Calu3 (cell line): ENCODE measurements around the gene PTGIR. TPM values are rescaled to one million over a fixed set of nuclear protein-coding genes. Genes with fewer than 3 reads are reported as not detected.

Experiments
- BruUV-seq: library from RNA; stranded (reverse); fragments of 400-500 nt; replicated peaks from 2 replicates; lab custom pipeline; 2021; lab: Mats Ljungman, UMichigan
- CTCF ChIA-PET: fragments of 300-600 bp; sonication (Branson Sonifier 250); formaldehyde crosslinking; loops from one replicate; lab custom pipeline; 2022; ENCODE audit warnings: antibody characterized with exemption; lab: Charles Lee
- DNase-seq: peaks from one replicate; pipeline ENCODE4 v3.0.0; 2022
- H3K27ac Mint-ChIP-seq: one replicate; pipeline ENCODE4 v1.8.0; 2022; ENCODE audit warnings: mixed read lengths; ENCODE audit not compliant: unreplicated experiment
- H3K27me3 Mint-ChIP-seq: one replicate; pipeline ENCODE4 v1.8.0; 2022; ENCODE audit warnings: mixed read lengths; ENCODE audit not compliant: unreplicated experiment
- H3K36me3 Mint-ChIP-seq: one replicate; pipeline ENCODE4 v1.8.0; 2022; ENCODE audit warnings: mild to moderate bottlenecking, moderate library complexity, mixed read lengths; ENCODE audit not compliant: insufficient read depth, unreplicated experiment
- H3K4me1 Mint-ChIP-seq: one replicate; pipeline ENCODE4 v1.8.0; 2022; ENCODE audit warnings: mild to moderate bottlenecking, low read depth, mixed read lengths; ENCODE audit not compliant: unreplicated experiment
- H3K4me3 Mint-ChIP-seq: one replicate; pipeline ENCODE4 v1.8.0; 2022; ENCODE audit warnings: mild to moderate bottlenecking, low read depth, moderate library complexity, mixed read lengths; ENCODE audit not compliant: unreplicated experiment
- H3K9me3 Mint-ChIP-seq: one replicate; pipeline ENCODE4 v1.8.0; 2022; ENCODE audit warnings: low read depth, mixed read lengths; ENCODE audit not compliant: unreplicated experiment
- intact Hi-C: fragments of 100-400 bp; cut with micrococcal nuclease; formaldehyde crosslinking; loops from one replicate; pipeline ENCODE4 v1.10.0; 2022; ENCODE audit not compliant: unreplicated experiment
- total RNA-seq: library from RNA; stranded (reverse); gene quantifications from 2 replicates; pipeline ENCODE4 v1.2.3, GENCODE V29; 2022
- TF ChIP-seq, protein P1 (sequence below): fragments of 200-600 bp; IDR thresholded peaks from one replicate; pipeline ENCODE4 v1.8.0; 2022; ENCODE audit warnings: antibody characterized with exemption; ENCODE audit not compliant: unreplicated experiment

PTGIR gene
- total RNA-seq, 1 experiment from 2014 or later, result not detected

DNA sequence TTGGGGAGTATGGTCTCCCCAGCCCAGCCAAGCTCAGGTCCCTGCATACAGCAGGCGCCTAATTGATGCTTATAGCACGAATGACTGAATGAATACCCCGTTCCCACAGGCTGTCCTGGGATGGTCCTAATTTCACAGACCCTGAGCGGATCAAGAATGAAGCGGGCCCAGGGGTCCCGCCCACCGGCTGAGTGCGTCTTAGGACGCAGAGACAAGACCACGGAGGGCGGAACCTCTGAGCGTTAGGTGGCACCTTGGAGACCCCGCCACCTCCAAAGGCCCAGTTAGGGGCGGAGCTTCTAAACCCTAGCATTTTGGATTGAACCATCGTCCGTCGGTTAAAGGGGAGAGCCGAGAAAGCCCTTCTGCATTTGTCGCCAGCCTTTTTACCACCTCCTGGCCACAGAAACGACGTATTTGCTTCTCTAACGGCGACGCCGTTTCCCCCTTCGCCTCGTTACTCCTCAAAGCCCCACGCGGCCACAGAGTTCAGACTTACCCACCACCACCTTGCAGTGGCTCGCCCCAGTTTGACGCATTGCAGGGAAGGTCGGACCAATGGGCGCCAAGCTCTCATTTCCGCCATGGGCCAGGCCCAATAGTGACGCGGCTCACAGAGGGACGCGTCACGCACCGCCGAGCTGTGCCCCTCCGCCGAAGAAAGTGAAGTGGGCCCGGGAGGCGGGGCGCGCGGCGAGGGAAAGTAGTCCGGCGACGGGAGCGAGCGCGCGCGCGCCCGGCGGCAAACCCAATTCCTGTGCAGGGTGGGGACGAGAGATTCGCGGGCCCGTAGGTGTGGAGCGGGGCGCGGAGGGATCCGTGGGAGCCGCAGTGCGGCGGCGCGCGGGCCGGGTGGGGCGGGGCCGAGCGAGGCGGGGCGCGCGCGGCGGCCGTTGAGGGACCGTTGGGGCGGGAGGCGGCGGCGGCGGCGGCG, 24.2 kb downstream of the PTGIR start:
- Mint-ChIP-seq H3K4me1 (peaks cover 23% of the 10 kb centered on the region), H3K27ac (peak overlapping the region; percentile 100), H3K4me3 (peak overlapping the region; percentile 98), H3K27me3 (no peaks in the 10 kb centered on the region), H3K9me3 (no peaks in the 10 kb centered on the region), H3K36me3 (peaks cover 40% of the 10 kb centered on the region)
- peak; percentile 98 for DNase-seq
- TSS peak; percentile 90 for BruUV-seq
- intact Hi-C loops, result no loop called here
- CTCF ChIA-PET, result interaction anchor here (0.6 to 3.2 kb wide), 9 partner anchors 14 to 130 kb away, joined by 3 to 21 read pairs (median 4); partner anchors contain the start of gene DACT3
- TF ChIP-seq, protein P1, sequence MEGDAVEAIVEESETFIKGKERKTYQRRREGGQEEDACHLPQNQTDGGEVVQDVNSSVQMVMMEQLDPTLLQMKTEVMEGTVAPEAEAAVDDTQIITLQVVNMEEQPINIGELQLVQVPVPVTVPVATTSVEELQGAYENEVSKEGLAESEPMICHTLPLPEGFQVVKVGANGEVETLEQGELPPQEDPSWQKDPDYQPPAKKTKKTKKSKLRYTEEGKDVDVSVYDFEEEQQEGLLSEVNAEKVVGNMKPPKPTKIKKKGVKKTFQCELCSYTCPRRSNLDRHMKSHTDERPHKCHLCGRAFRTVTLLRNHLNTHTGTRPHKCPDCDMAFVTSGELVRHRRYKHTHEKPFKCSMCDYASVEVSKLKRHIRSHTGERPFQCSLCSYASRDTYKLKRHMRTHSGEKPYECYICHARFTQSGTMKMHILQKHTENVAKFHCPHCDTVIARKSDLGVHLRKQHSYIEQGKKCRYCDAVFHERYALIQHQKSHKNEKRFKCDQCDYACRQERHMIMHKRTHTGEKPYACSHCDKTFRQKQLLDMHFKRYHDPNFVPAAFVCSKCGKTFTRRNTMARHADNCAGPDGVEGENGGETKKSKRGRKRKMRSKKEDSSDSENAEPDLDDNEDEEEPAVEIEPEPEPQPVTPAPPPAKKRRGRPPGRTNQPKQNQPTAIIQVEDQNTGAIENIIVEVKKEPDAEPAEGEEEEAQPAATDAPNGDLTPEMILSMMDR, result no peak

DNA sequence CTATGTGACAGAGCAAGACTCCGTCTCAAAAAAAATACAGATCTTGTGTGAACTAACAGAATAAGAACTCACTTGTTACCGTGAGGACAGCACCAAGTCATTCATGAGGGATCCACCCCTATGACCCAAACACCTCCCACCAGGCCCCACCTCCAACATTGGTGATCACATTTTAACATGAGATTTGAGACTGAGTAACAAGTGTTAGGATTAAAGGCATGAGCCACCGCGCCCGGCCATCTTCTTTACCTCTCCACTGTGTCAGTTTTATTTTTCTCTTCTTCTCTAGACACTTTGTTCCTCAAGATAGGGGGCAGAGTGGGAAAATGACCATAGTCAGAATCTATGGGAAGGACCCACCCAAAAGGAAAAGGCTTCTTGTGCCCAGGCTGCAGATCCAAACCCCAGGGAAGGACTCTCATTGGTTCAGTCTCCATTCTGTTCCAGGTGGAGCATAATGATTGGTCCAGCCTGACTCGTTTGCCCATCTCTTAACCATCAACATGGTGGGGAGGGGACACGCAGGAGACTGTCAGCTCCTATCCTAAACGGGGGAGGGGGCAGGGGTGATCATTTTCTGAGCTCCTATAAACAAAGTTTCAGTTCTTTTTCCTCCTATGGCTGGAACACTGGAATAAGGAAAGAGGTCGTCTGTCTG, 25.0 kb downstream of the PTGIR start:
- Mint-ChIP-seq H3K36me3 (peaks cover 40% of the 10 kb centered on the region), H3K9me3 (no peaks in the 10 kb centered on the region), H3K27ac (peak overlapping the region; percentile 100), H3K4me1 (peaks cover 23% of the 10 kb centered on the region), H3K4me3 (peak overlapping the region; percentile 98), H3K27me3 (no peaks in the 10 kb centered on the region)
- TF ChIP-seq, protein P1, result no peak
- DNase-seq, result no peak
- CTCF ChIA-PET, result interaction anchor here (0.6 to 3.2 kb wide), 6 partner anchors 14 to 61 kb away, joined by 3 to 21 read pairs (median 5); partner anchors contain the start of gene DACT3
- no TSS peak for BruUV-seq
- intact Hi-C loops, result no loop called here

DNA sequence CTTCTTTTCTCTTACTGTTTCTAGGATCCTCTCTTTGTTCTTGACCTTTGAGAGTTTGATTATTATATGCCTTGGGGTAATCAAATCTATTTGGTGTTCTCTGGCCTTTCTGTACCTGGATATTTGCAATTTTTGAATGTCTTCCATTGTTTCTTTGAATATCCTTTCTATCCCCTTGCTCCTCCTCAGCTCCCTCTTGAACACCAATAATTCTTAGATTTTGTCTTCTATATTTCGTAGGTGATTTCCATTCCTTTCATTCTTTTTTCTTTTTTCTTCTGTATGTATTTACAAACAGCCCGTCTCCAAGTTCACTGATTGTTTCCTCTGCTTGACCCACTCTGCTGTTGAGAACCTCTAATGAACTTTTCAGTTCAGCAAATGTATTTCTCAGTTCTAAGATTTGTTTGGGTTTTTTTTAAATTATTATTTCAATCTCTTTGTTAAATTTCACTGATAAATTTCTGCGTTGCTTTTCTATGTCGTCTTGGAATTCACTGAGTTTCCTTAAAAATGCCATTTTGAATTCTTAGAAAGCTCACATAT, 26.4 kb downstream of the PTGIR start:
- no peak overlapping the region for H3K27ac Mint-ChIP-seq
- peaks cover 40% of the 10 kb centered on the region for H3K36me3 Mint-ChIP-seq
- H3K9me3 Mint-ChIP-seq, result no peaks in the 10 kb centered on the region
- no peak overlapping the region for H3K4me3 Mint-ChIP-seq
- H3K4me1 Mint-ChIP-seq, result peaks cover 21% of the 10 kb centered on the region
- no peak for DNase-seq
- no TSS peak for BruUV-seq
- TF ChIP-seq, protein P1, result no peak
- intact Hi-C loops, result no loop called here
- CTCF ChIA-PET, result interaction anchor here (0.6 to 1.2 kb wide), 2 partner anchors 10 to 978 kb away, joined by 3 to 4 read pairs; no protein-coding TSS in a partner anchor
- no peaks in the 10 kb centered on the region for H3K27me3 Mint-ChIP-seq

DNA sequence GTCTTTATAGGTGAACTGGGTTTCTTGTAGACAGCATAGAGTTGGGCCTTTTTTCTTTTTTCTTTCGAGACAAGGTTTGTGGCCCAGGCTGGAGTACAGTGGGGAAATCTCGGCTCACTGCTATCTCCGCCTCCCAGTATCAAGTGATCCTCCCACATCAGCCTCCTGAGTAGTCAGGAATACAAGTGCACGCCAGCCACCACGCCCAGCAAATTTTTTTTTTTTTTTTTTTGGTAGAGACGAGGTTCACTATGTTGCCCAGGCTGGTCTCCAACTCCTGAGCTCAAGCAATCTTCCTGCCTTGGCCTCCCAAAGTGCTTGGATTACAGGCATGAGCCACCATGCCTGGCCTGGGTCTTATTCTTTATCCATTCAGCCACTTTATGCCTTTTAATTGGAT, 28.9 kb downstream of the PTGIR start:
- DNase-seq, result no peak
- no peaks in the 10 kb centered on the region for H3K9me3 Mint-ChIP-seq
- BruUV-seq, result no TSS peak
- no peak overlapping the region for H3K4me3 Mint-ChIP-seq
- H3K4me1 Mint-ChIP-seq, result peaks cover 5% of the 10 kb centered on the region
- peaks cover 15% of the 10 kb centered on the region for H3K36me3 Mint-ChIP-seq
- H3K27ac Mint-ChIP-seq, result no peak overlapping the region
- TF ChIP-seq, protein P1, result no peak
- CTCF ChIA-PET, result interaction anchor here (0.7 to 1.5 kb wide), 2 partner anchors 11 to 59 kb away, joined by 3 to 5 read pairs; no protein-coding TSS in a partner anchor
- H3K27me3 Mint-ChIP-seq, result no peaks in the 10 kb centered on the region
- intact Hi-C loops, result no loop called here
